Stomach (tissue), 4 donors: ENCODE data around the gene PCSK4.

Source experiments
- POLR2AphosphoS5 ChIP-seq, 3 donors: sonication (generic); formaldehyde crosslinking; IDR thresholded peaks; one replicate each; pipeline ENCODE4 v1.6.1; 2016; ENCODE audit warnings: antibody characterized with exemption in 3 of 3
- TF ChIP-seq, protein P1 (sequence below), 7 experiments: fragments of 450-650 bp in 4 of 7; fragments of 200-600 bp in 3 of 7; sonication (generic) in 3 of 7; IDR thresholded peaks; one replicate each; pipeline ENCODE4 v1.5.1; 2016 to 2019; ENCODE audit warnings: antibody characterized with exemption in 7 of 7, control low read depth in 2 of 7, mild to moderate bottlenecking in 1 of 7

DNA sequence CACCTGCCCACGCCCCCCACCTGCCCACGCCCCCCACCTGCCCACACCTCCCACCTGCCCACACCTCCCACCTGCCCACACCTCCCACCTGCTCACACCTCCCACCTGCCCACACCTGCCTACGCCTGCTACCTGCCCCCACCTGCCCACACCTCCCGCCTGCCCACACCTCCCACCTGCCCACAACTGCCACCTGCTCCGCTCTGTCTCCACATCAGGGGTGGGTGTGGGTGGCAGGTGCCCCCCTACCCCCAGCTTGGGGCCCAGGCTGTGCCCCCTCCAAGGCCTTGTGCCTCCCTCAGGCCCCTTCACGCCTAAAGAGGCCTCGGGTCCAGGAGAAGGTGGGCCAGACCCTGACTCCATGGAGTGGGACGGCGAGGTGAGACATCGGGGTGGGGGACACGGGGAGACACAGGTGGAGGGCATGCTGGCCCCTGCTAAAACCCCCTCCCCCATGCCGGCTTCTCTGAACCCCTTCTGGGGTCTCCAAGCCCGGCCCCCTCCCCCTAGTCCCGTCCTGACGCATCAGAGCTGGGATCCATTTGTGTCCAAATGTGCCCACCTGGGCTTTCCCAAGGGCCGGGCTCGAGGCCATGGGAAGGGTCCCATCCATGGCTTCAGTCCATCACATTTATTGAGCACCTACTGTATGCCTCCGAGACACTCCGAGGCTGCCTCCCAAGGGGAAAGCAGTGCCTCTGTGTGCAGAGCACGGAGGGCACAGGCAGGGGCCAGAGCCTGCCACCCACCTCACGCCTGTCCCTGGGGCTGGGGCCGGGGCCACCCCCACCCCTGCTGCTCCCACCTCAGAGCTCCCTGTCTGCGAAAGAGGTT, 38.7 kb upstream of the PCSK4 start:
- no peak for TF ChIP-seq POLR2AphosphoS5 (IDR thresholded peaks at IDR 0.05)
- TF ChIP-seq, protein P1, sequence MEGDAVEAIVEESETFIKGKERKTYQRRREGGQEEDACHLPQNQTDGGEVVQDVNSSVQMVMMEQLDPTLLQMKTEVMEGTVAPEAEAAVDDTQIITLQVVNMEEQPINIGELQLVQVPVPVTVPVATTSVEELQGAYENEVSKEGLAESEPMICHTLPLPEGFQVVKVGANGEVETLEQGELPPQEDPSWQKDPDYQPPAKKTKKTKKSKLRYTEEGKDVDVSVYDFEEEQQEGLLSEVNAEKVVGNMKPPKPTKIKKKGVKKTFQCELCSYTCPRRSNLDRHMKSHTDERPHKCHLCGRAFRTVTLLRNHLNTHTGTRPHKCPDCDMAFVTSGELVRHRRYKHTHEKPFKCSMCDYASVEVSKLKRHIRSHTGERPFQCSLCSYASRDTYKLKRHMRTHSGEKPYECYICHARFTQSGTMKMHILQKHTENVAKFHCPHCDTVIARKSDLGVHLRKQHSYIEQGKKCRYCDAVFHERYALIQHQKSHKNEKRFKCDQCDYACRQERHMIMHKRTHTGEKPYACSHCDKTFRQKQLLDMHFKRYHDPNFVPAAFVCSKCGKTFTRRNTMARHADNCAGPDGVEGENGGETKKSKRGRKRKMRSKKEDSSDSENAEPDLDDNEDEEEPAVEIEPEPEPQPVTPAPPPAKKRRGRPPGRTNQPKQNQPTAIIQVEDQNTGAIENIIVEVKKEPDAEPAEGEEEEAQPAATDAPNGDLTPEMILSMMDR (IDR thresholded peaks at IDR 0.05), result no peak
